AG10803 (cell line): ENCODE results near the gene KIF3B.

ENCODE experiments used
- DNase-seq: peaks from one replicate; pipeline ENCODE4 v3.0.0; 2010; ENCODE audit warnings: low read depth
- H3K4me3 ChIP-seq: 2 replicates; pipeline ENCODE4 v1.5.1; 2011; ENCODE audit warnings: mild to moderate bottlenecking, low read length, control low read depth
- CTCF ChIP-seq: conservative IDR thresholded peaks from 2 replicates; pipeline ENCODE4 v1.5.1; 2011; ENCODE audit warnings: mild to moderate bottlenecking, low read length, control low read depth, inconsistent platforms

KIF3B gene

DNA sequence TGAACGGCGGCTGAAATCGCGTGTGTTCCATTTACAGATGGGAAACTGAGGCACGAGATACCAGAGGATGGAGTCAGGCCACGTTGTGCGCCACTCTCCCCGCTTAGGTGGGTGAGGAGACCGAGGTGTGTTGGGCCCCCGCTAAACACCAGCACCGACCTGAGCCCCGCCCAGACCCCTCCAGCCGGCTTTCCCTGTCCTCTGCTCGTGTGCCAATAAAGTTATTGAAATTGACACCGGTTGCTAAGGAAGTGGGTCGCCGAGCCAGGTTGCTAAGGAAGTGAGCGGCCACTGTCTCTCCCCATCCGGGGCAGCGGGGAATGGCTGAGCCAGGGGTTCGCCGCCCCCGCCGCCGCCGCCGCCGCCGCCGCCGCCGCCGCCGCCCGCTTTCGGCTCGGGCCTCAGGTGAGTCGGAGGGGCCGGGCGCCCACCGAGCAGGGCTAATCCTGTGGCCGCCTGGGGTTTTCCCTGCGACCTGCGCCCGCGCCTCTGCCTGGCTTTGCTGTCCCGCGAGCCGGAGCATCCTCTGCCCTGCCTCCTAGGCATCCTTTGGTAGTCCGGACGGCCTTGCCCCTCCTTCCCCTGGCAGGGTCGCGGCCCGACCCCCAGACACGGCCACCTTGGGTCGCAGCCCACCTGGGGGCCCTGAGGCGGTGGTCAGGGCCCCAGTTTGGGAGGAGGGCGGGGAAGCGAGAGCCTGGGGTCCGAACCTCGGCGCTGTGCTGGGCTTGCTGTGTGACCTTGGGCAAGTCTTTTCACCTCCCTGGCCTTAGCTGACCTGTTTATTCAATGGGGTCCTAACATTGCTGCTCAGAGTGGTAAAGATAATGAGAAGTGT is at the start of gene KIF3B:
Gene KIF3B, plus strand, starts transcription at position 291 of the 838 bp plus-strand sequence. CDS start 32,127 bp downstream, outside the sequence.
- H3K4me3 ChIP-seq: peak within 1 kb of the TSS; percentile 93
- TF ChIP-seq CTCF: no peak
- DNase-seq: peak; percentile 91

DNA sequence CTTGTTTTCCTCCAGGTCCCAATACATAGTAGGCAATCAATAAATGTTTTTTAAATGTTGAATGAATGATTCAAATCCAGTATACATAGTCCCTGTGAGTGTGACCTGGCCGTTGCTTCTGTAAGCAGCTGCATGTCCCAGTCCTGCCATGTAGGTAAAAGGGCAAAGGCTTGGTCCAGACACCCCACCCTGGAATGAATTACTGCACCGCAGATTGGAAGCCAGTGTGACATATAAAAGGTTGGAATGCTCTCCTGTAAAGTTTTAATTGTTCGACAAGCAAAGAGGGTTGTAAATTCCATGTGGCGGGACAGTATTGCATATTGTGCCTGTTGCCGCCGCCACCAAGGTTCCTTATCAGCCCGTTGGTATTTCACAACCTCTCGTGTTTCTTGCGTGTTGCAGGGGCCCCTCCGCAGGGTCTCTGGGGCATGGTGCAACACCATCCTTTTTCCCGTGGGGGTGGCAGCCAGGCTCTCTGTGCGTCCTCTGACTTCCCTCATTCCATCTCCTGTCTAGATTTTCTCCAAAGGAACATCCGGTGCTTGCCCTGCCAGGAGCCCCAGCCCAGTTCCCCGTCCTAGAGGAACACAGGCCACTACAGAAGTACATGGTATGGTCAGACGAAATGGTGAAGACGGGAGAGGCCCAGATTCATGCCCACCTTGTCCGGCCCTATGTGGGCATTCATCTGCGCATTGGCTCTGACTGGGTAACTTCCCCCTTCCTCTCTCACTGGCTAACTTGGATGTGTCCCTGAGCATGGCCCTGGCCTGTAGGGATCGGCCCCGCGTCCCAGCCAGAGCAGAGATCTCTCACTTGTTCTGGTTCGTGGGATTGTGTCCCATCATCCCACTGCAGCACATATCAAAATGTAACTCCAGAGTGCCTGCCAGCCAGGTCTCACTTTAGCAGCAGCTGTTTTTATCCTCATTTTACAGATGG is 49.4 kb upstream of the KIF3B start:
- no peak overlapping the region for H3K4me3 ChIP-seq
- no peak for DNase-seq
- no peak for TF ChIP-seq CTCF

DNA sequence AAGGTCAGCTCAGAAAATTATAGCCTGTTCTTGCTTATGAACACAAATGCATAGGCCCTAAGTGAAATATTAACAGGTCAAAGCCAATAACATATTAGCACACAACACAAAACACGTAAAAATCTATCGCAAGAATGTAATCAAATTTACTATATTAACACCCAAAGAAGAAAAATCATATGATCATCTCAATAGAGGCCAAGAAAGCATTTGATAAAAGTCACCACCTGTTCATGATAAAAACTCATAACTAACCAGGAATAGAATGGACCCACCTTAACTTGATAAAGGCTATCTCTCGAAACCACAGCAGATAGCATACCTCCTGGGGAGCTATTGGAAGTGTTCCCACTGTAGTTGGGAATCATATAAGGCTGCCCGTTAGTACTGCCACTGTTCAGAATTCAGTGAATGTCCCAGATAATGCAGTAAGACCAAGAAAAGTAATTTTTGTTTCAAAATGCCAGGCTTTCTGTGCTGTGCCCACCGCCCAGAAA is 48.2 kb upstream of the KIF3B start:
- DNase-seq: no peak
- TF ChIP-seq CTCF: no peak

GRCh38 chr20:32230707-32231106 is 46.7 kb upstream of the KIF3B start:
- H3K4me3 ChIP-seq: no peak overlapping the region
- no peak for TF ChIP-seq CTCF
- no peak for DNase-seq

More for the DNA sequence above, 48.2 kb upstream of the KIF3B start:
- H3K4me3 ChIP-seq: no peak overlapping the region

DNA sequence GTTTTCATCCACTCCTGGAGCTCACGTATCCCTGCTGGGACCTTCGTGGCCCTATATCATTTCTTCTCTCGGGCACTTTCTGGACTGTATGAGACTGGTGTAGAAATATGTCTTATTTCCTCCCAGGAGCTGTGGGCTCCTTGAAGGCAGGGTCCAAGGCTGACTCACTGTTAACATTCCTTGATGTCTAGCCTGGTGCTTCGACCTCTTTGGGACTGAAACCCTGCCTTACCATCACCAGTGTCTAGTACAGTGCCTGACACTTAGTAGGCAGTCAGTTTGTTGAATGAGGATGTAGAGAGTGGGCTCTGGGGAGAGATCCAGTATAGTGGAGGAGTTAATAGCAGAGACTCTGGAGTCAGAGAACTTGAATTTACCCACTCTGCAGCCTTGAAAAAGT is 46.2 kb upstream of the KIF3B start:
- DNase-seq: no peak
- H3K4me3 ChIP-seq: no peak overlapping the region
- no peak for TF ChIP-seq CTCF

DNA sequence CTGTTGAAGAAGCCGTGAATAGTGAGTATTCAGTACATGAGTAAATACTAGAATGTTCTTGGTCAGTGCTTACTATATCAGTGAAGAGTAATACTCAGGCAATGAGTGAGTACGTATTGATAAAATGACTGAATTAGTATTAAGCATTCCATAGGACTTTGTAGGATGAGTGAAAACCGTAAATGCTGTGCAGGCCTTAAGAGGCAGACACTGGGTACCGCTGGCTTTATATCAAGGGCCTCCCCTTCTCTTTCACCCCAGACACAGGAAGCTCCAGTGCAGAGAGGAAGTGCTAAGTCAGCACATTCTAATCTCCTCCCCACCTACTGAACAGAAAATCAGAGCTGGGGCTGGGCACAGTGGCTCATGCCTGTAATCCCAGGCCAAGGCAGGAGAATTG is 45.6 kb upstream of the KIF3B start:
- no peak overlapping the region for H3K4me3 ChIP-seq
- TF ChIP-seq CTCF: no peak
- no peak for DNase-seq
